HUES48 (cell line): ENCODE data around the gene PRRG3.

Experiments
- H3K27ac ChIP-seq: one replicate; pipeline ENCODE4 v1.7.0; 2013; ENCODE audit warnings: low read depth, low read length, inconsistent platforms
- H3K27me3 ChIP-seq: 2 replicates; pipeline ENCODE4 v1.6.1; 2013; ENCODE audit warnings: mild to moderate bottlenecking, low read length; ENCODE audit not compliant: control insufficient read depth, insufficient read depth
- H3K36me3 ChIP-seq: 2 replicates; pipeline ENCODE4 v1.6.1; 2013; ENCODE audit warnings: low read length; ENCODE audit not compliant: control insufficient read depth, insufficient read depth
- H3K4me1 ChIP-seq: 2 replicates; pipeline ENCODE4 v1.6.1; 2013; ENCODE audit warnings: mild to moderate bottlenecking, low read length; ENCODE audit not compliant: control insufficient read depth, insufficient read depth
- H3K4me3 ChIP-seq: 2 replicates; pipeline ENCODE4 v1.5.1; 2013; ENCODE audit warnings: mild to moderate bottlenecking, low read depth, low read length
- H3K9ac ChIP-seq: 2 replicates; pipeline ENCODE4 v1.6.1; 2013; ENCODE audit warnings: mild to moderate bottlenecking, low read depth, low read length, moderate library complexity
- H3K9me3 ChIP-seq: 2 replicates; pipeline ENCODE4 v1.6.1; 2013; ENCODE audit warnings: low read length; ENCODE audit not compliant: control insufficient read depth, insufficient read depth

PRRG3 gene

DNA sequence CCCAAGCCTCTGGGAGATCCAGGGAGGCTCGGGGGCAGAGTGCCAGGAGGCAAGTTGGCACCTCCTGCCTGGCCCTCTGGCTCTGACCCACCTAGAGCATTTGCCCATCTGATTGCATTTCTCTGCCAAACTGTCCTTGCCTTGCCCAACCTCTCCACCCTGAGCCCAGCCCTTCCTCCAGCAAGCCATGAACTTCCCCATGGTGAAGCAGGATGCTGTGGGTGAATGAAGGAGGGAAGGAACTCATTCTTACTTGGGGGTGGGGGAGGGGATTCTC, 30.0 kb downstream of the PRRG3 start:
- Histone ChIP-seq H3K27me3 (no peaks in the 10 kb centered on the region), H3K4me1 (no peaks in the 10 kb centered on the region), H3K36me3 (no peaks in the 10 kb centered on the region), H3K27ac (no peak overlapping the region), H3K9me3 (peaks cover 43% of the 10 kb centered on the region), H3K4me3 (no peak overlapping the region; the same call in 1 of the 2 replicates), H3K9ac (no peak overlapping the region)

DNA sequence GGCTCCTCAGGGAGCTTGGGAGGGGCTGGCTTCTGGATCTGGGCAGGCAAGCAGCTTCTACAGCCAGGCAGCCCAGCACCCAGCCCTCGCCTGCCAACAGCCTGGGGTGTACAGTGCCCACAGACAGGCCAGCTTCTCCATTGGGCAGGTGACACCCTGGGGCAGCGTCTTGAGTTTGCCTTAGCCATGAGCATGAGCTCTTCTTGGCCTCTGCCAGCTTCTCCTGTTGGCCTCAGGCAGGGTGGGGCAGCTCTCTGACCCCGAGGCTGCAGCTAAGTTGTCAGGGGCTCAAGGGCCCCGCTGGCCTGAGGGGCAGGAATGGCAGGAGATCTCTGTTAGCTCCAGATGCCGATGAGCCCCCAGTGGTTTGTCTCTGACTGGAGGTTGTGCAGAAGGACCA, 31.5 kb downstream of the PRRG3 start:
- peaks cover 35% of the 10 kb centered on the region for H3K9me3 ChIP-seq
- no peaks in the 10 kb centered on the region for H3K36me3 ChIP-seq
- no peak overlapping the region for H3K27ac ChIP-seq
- no peak overlapping the region for H3K9ac ChIP-seq
- no peak overlapping the region for H3K4me3 ChIP-seq
- no peaks in the 10 kb centered on the region for H3K4me1 ChIP-seq
- H3K27me3 ChIP-seq: no peaks in the 10 kb centered on the region

DNA sequence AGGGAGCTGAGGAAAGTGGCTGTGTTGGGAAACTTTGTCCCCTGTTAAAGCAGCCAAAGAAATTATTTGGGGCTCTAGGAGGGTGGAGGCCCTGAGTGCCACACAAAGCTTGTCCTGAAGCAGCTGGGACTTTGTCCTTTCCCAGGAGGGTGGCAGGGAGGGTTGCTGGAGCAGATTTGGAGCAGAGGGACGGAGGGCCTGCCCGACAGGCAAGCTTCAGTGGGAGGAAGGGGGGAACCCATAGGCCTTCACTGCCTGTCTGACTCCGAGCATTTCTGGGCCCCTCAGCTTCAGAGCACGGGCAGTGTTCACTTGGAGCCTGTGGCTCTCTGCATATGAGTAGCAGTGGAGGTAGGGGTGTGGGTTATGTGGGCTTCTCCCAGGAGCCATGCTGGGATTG, 32.1 kb downstream of the PRRG3 start:
- peaks cover 38% of the 10 kb centered on the region for H3K9me3 ChIP-seq
- H3K9ac ChIP-seq: no peak overlapping the region
- no peak overlapping the region for H3K27ac ChIP-seq
- H3K4me1 ChIP-seq: no peaks in the 10 kb centered on the region
- no peaks in the 10 kb centered on the region for H3K36me3 ChIP-seq
- H3K4me3 ChIP-seq: no peak overlapping the region
- H3K27me3 ChIP-seq: no peaks in the 10 kb centered on the region

DNA sequence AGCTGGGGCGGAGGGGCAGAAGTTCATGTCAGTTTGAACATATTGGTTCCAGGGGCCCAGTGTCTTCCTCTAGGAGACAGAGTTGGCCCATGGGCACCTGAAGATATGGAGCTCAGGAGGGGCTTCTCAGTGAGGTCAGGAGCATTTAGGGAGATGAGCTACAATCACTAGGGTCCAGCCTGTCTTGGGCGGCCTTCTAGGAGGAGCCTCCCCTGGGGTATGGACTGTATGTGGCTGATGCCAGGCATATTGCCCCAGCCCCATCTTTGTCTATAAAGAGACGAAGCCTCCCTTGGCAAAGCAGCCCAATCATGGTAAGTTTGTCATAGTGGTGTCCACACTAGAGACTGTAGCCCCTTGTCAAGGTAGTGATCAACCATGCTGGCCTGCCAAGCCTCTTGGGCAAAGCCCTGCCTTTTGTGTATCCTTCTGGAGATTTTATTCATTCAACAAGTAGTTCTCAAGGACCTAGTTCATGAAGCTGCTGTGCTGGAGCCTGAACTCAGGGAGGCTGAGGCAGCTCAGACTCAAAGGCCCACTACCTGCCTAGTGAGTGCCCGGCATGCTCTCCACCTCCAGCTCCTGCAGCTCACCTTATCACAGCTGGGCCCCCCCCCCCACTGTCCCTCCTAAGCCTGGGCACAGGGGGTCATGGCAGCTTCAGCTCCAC, 33.9 kb downstream of the PRRG3 start:
- Histone ChIP-seq H3K9ac (no peak overlapping the region), H3K27ac (no peak overlapping the region), H3K36me3 (no peaks in the 10 kb centered on the region), H3K4me3 (no peak overlapping the region), H3K9me3 (peaks cover 40% of the 10 kb centered on the region), H3K27me3 (no peaks in the 10 kb centered on the region), H3K4me1 (no peaks in the 10 kb centered on the region)

DNA sequence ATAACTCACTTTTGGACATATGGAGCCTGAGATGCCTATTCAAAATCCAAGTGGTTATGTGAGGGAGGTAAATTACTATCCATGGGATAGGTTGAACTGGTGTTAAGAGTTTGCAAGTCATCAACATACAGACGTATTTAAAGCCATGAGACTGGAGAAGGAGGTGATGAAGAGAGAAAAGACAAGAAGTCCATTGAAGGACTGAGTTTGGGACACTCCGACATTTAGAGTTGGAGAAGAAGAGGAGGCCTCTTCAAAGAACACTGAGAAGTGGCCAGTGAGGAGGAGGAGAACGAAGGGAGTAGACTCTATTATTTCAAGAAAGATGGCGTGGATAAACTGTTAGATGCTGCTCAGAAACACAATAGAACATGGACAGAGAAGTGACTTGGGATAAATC, 39.2 kb downstream of the PRRG3 start, which contains the start of gene CNGA2:
TSS of gene CNGA2 (plus strand) at position 301 of the 400 bp plus-strand sequence. CDS start 3,738 bp downstream, outside the sequence.
- Histone ChIP-seq H3K27me3 (no peaks in the 10 kb centered on the region), H3K9me3 (peaks cover 49% of the 10 kb centered on the region), H3K9ac (no peak within 1 kb of the TSS), H3K27ac (no peak within 1 kb of the TSS), H3K4me1 (no peaks in the 10 kb centered on the region), H3K36me3 (no peaks in the 10 kb centered on the region), H3K4me3 (no peak within 1 kb of the TSS)

DNA sequence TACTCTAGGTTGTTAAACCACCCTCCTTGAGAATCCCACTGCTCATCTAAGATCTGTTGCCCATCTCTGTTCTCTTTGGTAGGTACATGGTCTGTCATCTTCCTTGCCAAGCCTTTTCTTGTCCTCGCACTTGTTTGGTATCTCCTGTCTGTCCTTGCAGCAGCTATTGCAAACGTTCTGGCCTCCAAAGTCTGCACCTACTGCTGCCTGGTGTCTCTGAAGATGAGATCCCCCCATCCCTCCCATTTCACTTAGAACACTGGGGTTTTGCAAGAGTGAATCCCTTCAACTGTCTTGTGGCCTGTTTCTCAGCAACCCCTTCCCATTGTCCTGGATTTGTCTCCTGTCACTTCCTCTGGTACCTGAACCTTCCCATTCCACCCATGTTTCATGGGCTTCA, 40.0 kb downstream of the PRRG3 start:
- no peak overlapping the region for H3K27ac ChIP-seq
- no peak overlapping the region for H3K9ac ChIP-seq
- H3K27me3 ChIP-seq: no peaks in the 10 kb centered on the region
- peaks cover 56% of the 10 kb centered on the region for H3K9me3 ChIP-seq
- no peak overlapping the region for H3K4me3 ChIP-seq
- H3K36me3 ChIP-seq: no peaks in the 10 kb centered on the region
- no peaks in the 10 kb centered on the region for H3K4me1 ChIP-seq

DNA sequence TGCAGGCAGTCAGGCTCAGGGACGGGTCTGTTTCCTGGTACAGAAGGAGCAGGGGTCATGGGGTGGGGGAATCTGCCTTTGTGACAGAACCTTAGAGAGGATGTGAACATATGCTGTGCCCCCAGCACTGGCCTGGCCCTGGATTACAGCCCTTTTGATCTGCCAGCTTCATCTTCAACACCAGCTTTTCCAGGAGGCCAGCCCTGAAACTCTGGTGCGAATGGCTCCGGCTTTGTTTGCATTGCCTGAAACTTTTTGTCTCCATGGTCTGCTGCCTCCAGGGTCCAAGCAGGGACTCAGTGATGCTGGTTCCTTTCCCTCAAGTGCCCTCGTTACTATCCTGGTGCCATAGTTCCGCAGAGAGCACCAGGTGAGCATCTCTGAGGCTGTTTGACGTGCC, 41.4 kb downstream of the PRRG3 start:
- no peak overlapping the region for H3K4me3 ChIP-seq
- H3K9me3 ChIP-seq: peaks cover 69% of the 10 kb centered on the region
- H3K36me3 ChIP-seq: no peaks in the 10 kb centered on the region
- H3K4me1 ChIP-seq: no peaks in the 10 kb centered on the region
- no peak overlapping the region for H3K27ac ChIP-seq
- H3K9ac ChIP-seq: no peak overlapping the region
- H3K27me3 ChIP-seq: no peaks in the 10 kb centered on the region

DNA sequence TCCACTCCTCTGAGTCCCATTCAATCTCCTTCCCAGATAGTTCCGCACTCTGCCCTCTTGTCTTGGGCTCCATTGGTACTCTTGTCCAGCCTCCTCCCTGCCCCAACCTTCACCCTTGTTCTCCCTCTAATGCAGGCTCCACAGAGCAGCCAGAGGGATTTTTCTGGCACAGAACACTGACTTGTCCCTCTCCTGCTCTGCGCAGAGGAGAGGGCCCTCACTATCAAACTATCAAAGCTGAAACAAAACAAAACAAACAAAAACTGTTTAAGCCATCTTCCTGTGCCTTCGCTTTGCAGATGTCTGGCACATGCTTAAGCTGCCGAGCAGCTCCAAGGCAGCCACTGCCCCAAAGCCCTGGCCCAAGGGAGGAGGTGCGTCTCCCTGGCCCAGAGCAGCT, 42.2 kb downstream of the PRRG3 start:
- no peak overlapping the region for H3K9ac ChIP-seq
- H3K9me3 ChIP-seq: peaks cover 70% of the 10 kb centered on the region
- no peaks in the 10 kb centered on the region for H3K27me3 ChIP-seq
- no peak overlapping the region for H3K27ac ChIP-seq
- no peaks in the 10 kb centered on the region for H3K4me1 ChIP-seq
- no peaks in the 10 kb centered on the region for H3K36me3 ChIP-seq
- no peak overlapping the region for H3K4me3 ChIP-seq

DNA sequence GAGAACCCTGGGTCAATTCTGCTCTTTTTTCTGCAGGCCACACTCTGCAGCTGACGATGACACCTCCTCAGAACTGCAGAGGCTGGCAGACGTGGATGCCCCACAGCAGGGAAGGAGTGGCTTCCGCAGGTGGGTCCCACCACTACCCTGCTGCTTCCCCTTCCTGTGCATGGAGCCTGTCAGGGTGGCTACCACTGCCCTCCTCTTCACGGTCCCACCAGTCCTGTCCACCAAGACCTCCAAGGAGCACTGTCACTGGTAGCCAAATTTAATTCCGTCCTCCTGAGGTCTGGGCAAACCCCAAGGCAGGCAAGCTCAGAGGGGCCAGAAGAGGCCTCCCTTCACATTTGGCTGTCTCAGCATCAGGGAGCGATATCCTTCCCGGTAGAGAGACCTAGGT, 43.5 kb downstream of the PRRG3 start:
- Histone ChIP-seq H3K36me3 (no peaks in the 10 kb centered on the region), H3K9ac (no peak overlapping the region), H3K4me3 (no peak overlapping the region), H3K9me3 (peaks cover 71% of the 10 kb centered on the region), H3K27me3 (no peaks in the 10 kb centered on the region), H3K4me1 (no peaks in the 10 kb centered on the region), H3K27ac (no peak overlapping the region)

DNA sequence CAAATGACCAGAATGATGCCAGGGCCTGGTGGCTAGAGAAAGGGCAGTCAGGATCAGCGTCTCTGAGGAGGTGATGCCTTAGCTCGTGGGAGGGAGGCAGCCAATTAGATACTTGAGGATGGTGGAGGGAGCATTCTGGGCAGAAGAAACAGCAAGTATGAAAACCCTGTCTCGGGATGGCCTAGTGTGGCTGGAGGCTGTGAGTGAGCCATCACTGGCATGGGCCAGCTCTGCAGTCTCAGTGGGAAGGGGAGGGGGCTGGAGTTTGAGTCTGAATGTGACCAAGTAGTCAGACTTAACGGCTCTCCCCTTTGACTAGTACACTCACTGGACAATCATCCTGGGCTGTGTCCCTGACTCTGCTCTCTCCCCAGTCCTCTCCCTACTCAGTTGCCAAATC, 46.3 kb downstream of the PRRG3 start:
- Histone ChIP-seq H3K36me3 (no peaks in the 10 kb centered on the region), H3K4me1 (no peaks in the 10 kb centered on the region), H3K27me3 (no peaks in the 10 kb centered on the region), H3K27ac (no peak overlapping the region), H3K9me3 (peaks cover 56% of the 10 kb centered on the region), H3K9ac (no peak overlapping the region), H3K4me3 (no peak overlapping the region)

DNA sequence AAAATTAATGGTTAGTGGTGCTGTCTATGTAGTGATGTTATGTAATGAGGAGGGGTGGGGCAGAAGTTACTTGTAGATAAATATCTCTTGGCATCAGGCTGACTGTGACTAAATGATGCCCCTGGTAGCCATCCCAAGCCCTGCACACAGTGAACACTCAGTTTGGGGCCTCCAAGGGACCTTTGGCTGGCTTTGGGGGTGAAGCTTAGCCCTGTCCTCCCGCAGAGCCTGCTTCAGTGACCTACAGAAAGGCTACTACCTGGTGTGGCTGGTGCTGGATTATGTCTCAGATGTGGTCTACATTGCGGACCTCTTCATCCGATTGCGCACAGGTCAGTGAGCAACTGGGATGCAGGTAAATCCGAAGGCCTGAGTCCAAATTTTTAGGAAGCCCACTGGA, 47.1 kb downstream of the PRRG3 start:
- H3K4me3 ChIP-seq: no peak overlapping the region
- H3K9me3 ChIP-seq: peaks cover 55% of the 10 kb centered on the region
- H3K27ac ChIP-seq: no peak overlapping the region
- no peak overlapping the region for H3K9ac ChIP-seq
- no peaks in the 10 kb centered on the region for H3K4me1 ChIP-seq
- no peaks in the 10 kb centered on the region for H3K36me3 ChIP-seq
- no peaks in the 10 kb centered on the region for H3K27me3 ChIP-seq
